Osteocyte (in vitro differentiated cells): ENCODE data around the gene GRB7. TPM values are rescaled to one million over a fixed set of nuclear protein-coding genes. Genes with fewer than 3 reads are reported as not detected.

Source experiments
- DNase-seq: peaks from one replicate; pipeline ENCODE4 v3.0.0; 2021; ENCODE audit warnings: mixed read lengths; ENCODE audit not compliant: unreplicated experiment; ENCODE audit errors: extremely low spot score
- H3K27ac Mint-ChIP-seq: one replicate; pipeline ENCODE4 v1.8.0; 2021; ENCODE audit warnings: mild to moderate bottlenecking, mixed read lengths; ENCODE audit not compliant: unreplicated experiment
- H3K27me3 Mint-ChIP-seq: one replicate; pipeline ENCODE4 v1.8.0; 2021; ENCODE audit warnings: mixed read lengths; ENCODE audit not compliant: unreplicated experiment
- H3K36me3 Mint-ChIP-seq: one replicate; pipeline ENCODE4 v1.8.0; 2021; ENCODE audit warnings: mixed read lengths; ENCODE audit not compliant: unreplicated experiment
- H3K4me1 Mint-ChIP-seq: one replicate; pipeline ENCODE4 v1.8.0; 2021; ENCODE audit warnings: mixed read lengths; ENCODE audit not compliant: unreplicated experiment
- H3K4me3 Mint-ChIP-seq: one replicate; pipeline ENCODE4 v1.8.0; 2021; ENCODE audit warnings: mild to moderate bottlenecking, moderate library complexity, mixed read lengths; ENCODE audit not compliant: unreplicated experiment
- H3K9me3 Mint-ChIP-seq: one replicate; pipeline ENCODE4 v1.8.0; 2021; ENCODE audit warnings: mixed read lengths; ENCODE audit not compliant: unreplicated experiment
- total RNA-seq: library from RNA; stranded (reverse); gene quantifications from 2 replicates; pipeline ENCODE4 v1.2.1, GENCODE V29; 2021
- TF ChIP-seq, protein P1 (sequence below): fragments of 200-600 bp; sonication (generic); IDR thresholded peaks from 2 replicates; pipeline ENCODE4 v1.5.0; 2021; ENCODE audit warnings: antibody characterized with exemption, mild to moderate bottlenecking, moderate library complexity

GRB7 gene
- total RNA-seq, 1 donor from 2014 or later = 1.2 TPM

GRCh38 chr17:39767147-39767546, 29.4 kb downstream of the GRB7 start:
- peaks cover 71% of the 10 kb centered on the region for H3K27me3 Mint-ChIP-seq
- H3K4me1 Mint-ChIP-seq = peaks cover 8% of the 10 kb centered on the region
- no peak overlapping the region for H3K4me3 Mint-ChIP-seq
- H3K9me3 Mint-ChIP-seq = no peaks in the 10 kb centered on the region
- no peak for DNase-seq
- TF ChIP-seq, protein P1, sequence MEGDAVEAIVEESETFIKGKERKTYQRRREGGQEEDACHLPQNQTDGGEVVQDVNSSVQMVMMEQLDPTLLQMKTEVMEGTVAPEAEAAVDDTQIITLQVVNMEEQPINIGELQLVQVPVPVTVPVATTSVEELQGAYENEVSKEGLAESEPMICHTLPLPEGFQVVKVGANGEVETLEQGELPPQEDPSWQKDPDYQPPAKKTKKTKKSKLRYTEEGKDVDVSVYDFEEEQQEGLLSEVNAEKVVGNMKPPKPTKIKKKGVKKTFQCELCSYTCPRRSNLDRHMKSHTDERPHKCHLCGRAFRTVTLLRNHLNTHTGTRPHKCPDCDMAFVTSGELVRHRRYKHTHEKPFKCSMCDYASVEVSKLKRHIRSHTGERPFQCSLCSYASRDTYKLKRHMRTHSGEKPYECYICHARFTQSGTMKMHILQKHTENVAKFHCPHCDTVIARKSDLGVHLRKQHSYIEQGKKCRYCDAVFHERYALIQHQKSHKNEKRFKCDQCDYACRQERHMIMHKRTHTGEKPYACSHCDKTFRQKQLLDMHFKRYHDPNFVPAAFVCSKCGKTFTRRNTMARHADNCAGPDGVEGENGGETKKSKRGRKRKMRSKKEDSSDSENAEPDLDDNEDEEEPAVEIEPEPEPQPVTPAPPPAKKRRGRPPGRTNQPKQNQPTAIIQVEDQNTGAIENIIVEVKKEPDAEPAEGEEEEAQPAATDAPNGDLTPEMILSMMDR = no peak
- no peak overlapping the region for H3K27ac Mint-ChIP-seq
- H3K36me3 Mint-ChIP-seq = no peaks in the 10 kb centered on the region

GRCh38 chr17:39769974-39770587, 32.3 kb downstream of the GRB7 start:
- TF ChIP-seq, protein P1 = no peak
- no peaks in the 10 kb centered on the region for H3K36me3 Mint-ChIP-seq
- H3K4me3 Mint-ChIP-seq = no peak overlapping the region
- H3K9me3 Mint-ChIP-seq = no peaks in the 10 kb centered on the region
- no peaks in the 10 kb centered on the region for H3K4me1 Mint-ChIP-seq
- H3K27ac Mint-ChIP-seq = no peak overlapping the region
- H3K27me3 Mint-ChIP-seq = peaks cover 81% of the 10 kb centered on the region
- DNase-seq = no peak

GRCh38 chr17:39772415-39772814, 34.7 kb downstream of the GRB7 start:
- Mint-ChIP-seq H3K4me1 (no peaks in the 10 kb centered on the region), H3K9me3 (no peaks in the 10 kb centered on the region), H3K4me3 (no peak overlapping the region), H3K27ac (no peak overlapping the region), H3K27me3 (peaks cover 78% of the 10 kb centered on the region), H3K36me3 (no peaks in the 10 kb centered on the region)
- TF ChIP-seq, protein P1 = no peak
- DNase-seq = no peak

GRCh38 chr17:39772987-39773934, 35.5 kb downstream of the GRB7 start:
- Mint-ChIP-seq H3K27ac (no peak overlapping the region), H3K4me3 (no peak overlapping the region), H3K9me3 (no peaks in the 10 kb centered on the region), H3K36me3 (no peaks in the 10 kb centered on the region), H3K27me3 (peaks cover 80% of the 10 kb centered on the region), H3K4me1 (no peaks in the 10 kb centered on the region)
- TF ChIP-seq, protein P1 = no peak
- no peak for DNase-seq

DNA sequence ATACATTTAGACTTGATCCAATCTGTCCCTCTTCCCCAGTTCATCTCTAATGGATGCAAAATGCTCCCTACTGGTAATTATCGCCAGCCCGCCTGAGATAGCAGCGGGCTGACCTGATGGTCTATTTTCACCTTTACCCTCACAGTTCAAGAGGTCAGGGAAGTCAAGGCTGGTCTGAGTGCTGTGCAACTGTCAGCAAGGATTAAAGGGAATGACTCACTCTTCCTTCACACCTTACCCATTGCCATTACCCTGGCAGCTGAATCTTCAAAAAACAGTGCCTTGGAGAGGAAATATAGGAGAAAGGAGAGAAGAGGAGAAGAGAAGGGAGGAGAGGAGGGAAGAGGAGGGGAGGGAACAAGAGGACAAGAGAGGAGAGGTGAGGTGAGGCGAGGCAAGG, 36.3 kb downstream of the GRB7 start:
- Mint-ChIP-seq H3K9me3 (no peaks in the 10 kb centered on the region), H3K36me3 (no peaks in the 10 kb centered on the region), H3K27me3 (peaks cover 74% of the 10 kb centered on the region), H3K4me1 (no peaks in the 10 kb centered on the region), H3K27ac (no peak overlapping the region), H3K4me3 (no peak overlapping the region)
- TF ChIP-seq, protein P1 = no peak
- DNase-seq = no peak
